ENCODE measurements around the gene HOOK2. TPM values are rescaled to one million over a fixed set of nuclear protein-coding genes. Genes with fewer than 3 reads are reported as not detected.

HOOK2 gene
- total and polyA plus RNA-seq, 4 donors = 39.8 to 67.4 (median 50.6) TPM

DNA sequence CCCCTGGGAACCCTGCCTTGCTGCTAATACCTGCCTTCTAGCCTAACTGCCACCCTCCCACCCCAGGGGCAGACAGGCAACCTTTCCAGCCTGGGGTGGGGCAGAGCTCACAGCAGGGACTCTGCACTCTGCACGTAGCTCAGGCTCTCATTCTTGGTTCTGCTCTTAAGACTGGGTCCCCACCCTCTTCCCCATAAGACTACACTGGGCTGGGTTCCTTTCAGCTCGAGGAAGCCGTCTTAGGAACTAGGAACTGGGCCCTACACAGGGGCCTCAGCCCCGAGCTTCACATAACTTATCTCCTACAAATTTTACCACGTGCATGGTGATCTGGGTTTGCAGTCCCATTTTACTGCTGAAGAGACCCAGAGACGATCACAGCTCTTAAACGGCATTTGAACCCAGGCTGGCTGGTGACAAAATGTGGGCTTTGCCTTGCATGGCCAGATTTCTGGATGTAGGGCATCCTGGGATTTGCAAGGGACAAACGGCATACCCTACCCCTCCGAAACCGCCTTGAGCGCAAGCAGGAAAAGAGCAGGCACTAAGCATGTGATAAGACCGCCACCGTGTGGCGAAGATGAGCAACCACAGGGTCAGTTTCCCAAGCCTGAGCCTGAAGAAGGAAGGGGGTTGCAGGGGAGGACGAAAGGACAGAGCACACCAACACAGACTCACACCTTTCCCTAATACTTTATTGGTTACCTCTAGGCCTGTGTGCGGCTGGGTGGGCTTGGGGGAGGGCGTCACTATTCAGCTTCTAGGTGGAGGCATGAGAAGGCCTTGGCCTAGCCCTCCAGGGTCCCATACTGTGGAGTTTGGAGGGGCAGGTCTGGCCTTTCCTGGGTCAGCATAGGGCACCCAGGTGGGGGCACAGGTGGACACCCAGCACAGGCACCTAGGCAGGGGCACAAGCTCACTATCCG, 21.1 kb upstream of the HOOK2 start:
- 8 to 11% methylated on average over 18 of the region's 18 CpGs for WGBS, 2 donors
- TF ChIP-seq, protein P1, sequence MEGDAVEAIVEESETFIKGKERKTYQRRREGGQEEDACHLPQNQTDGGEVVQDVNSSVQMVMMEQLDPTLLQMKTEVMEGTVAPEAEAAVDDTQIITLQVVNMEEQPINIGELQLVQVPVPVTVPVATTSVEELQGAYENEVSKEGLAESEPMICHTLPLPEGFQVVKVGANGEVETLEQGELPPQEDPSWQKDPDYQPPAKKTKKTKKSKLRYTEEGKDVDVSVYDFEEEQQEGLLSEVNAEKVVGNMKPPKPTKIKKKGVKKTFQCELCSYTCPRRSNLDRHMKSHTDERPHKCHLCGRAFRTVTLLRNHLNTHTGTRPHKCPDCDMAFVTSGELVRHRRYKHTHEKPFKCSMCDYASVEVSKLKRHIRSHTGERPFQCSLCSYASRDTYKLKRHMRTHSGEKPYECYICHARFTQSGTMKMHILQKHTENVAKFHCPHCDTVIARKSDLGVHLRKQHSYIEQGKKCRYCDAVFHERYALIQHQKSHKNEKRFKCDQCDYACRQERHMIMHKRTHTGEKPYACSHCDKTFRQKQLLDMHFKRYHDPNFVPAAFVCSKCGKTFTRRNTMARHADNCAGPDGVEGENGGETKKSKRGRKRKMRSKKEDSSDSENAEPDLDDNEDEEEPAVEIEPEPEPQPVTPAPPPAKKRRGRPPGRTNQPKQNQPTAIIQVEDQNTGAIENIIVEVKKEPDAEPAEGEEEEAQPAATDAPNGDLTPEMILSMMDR (IDR thresholded peaks at IDR 0.05; ENCODE audit: control extremely low read depth, extremely low read depth) = peak; percentile 99
- ATAC-seq (ENCODE audit: insufficient read depth, low FRiP score) (no peak), DNase-seq (peak; percentile 87 to 91 (median 88))
- Histone ChIP-seq H3K4me1 (ENCODE audit: control insufficient read depth in 5 of 5, insufficient read depth in 5 of 5, low read length in 5 of 5) (peaks cover 0 to 36% (median 4%) of the 10 kb centered on the region in 5 donors), H3K4me3 (no peak overlapping the region), H3K36me3 (ENCODE audit: control insufficient read depth in 4 of 4, insufficient read depth in 4 of 4, low read length in 4 of 4) (peaks cover 0 to 10% (median 8%) of the 10 kb centered on the region in 4 donors), H3K9ac (ENCODE audit: insufficient read depth in 1 of 2, low read length in 2 of 2) (no peak overlapping the region), H3K9me3 (ENCODE audit: control insufficient read depth in 4 of 4, insufficient read depth in 3 of 4, low read length in 3 of 4) (no peaks in the 10 kb centered on the region), H3K27me3 (ENCODE audit: control insufficient read depth in 3 of 3, insufficient read depth in 3 of 3, low read length in 2 of 3) (no peaks in the 10 kb centered on the region), H3K27ac (ENCODE audit: low read depth in 1 of 2, low read length in 1 of 2) (peak overlapping the region in 1 of 2 donors; percentile 12)

DNA sequence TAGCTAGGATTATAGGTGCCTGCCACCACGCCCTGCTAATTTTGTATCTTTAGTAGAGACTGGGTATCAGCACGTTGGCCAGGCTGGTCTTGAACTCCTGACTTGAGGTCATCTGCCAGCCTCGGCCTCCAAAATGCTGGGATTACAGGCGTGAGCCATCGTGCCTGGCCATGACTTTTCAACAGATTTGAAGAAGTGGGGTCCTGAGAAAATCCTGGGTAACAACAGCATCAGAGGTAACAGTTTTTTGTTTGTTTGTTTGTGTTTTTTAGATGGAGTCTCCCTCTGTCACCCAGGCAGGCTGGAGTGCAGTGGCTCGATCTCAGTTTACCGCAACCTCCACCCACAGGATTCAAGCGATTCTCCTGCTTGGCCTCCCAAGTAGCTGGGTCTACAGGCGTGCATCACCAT, 19.6 kb upstream of the HOOK2 start:
- ATAC-seq (ENCODE audit: insufficient read depth, low FRiP score) (no peak), DNase-seq (no peak)
- no peaks in the 10 kb centered on the region for H3K9me3 ChIP-seq (ENCODE audit: control insufficient read depth in 4 of 4, insufficient read depth in 3 of 4, low read length in 3 of 4)
- no peaks in the 10 kb centered on the region for H3K27me3 ChIP-seq (ENCODE audit: control insufficient read depth in 3 of 3, insufficient read depth in 3 of 3, low read length in 2 of 3)
- TF ChIP-seq, protein P1 (IDR thresholded peaks at IDR 0.05; ENCODE audit: control extremely low read depth, extremely low read depth) = no peak
- H3K4me1 ChIP-seq (ENCODE audit: control insufficient read depth in 5 of 5, insufficient read depth in 5 of 5, low read length in 5 of 5) = peaks cover 0 to 36% (median 8%) of the 10 kb centered on the region in 5 donors
- H3K9ac ChIP-seq (ENCODE audit: insufficient read depth in 1 of 2, low read length in 2 of 2) = no peak overlapping the region
- WGBS, 2 donors = 93 to 95% methylated on average over 9 of the region's 9 CpGs
- H3K4me3 ChIP-seq = no peak overlapping the region
- H3K27ac ChIP-seq (ENCODE audit: low read depth in 1 of 2, low read length in 1 of 2) = peak overlapping the region in 1 of 2 donors; percentile 27
- H3K36me3 ChIP-seq (ENCODE audit: control insufficient read depth in 4 of 4, insufficient read depth in 4 of 4, low read length in 4 of 4) = peaks cover 0 to 9% (median 6%) of the 10 kb centered on the region in 4 donors

DNA sequence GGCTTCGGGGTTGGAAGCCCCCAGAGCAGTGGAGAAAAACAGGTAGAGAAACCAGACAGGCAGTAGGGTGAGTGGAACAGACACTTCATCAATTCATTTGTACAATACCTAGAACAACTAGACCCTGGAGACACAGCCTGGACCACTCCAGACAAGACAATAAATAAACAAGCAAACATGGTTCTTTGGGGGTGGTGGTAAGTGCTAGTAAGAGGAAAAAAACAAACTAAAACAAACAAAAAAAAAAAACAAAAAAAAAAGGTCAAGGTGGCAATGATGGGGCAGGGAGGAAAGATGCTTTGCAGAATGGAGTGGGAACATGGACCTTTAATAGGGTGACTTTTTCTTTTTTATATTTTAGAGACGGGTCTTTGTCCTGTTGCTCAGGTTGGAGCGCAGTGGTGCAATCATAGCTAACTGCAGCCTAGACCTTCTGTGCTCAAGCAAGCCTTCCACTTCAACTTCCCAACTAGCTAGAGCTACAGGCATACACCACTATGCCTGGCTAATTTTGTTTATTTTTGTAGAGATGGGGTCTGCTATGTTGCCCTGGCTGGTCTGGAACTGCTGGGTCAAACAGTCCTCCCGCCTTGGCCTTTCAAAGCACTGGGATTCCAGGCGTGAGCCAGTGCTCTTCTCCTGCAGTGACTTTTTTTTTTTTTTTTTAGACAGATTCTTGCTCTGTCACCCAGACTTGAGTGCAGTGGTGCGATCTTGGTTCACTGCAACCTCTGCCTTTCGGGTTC, 19.0 kb upstream of the HOOK2 start:
- no peaks in the 10 kb centered on the region for H3K9me3 ChIP-seq (ENCODE audit: control insufficient read depth in 4 of 4, insufficient read depth in 3 of 4, low read length in 3 of 4)
- peaks cover 0 to 37% (median 8%) of the 10 kb centered on the region in 5 donors for H3K4me1 ChIP-seq (ENCODE audit: control insufficient read depth in 5 of 5, insufficient read depth in 5 of 5, low read length in 5 of 5)
- 64 to 65% methylated on average over 7 of the region's 7 CpGs for WGBS, 2 donors
- H3K27me3 ChIP-seq (ENCODE audit: control insufficient read depth in 3 of 3, insufficient read depth in 3 of 3, low read length in 2 of 3) = no peaks in the 10 kb centered on the region
- H3K36me3 ChIP-seq (ENCODE audit: control insufficient read depth in 4 of 4, insufficient read depth in 4 of 4, low read length in 4 of 4) = peaks cover 0 to 4% (median 3%) of the 10 kb centered on the region in 4 donors
- ATAC-seq (ENCODE audit: insufficient read depth, low FRiP score) = no peak
- TF ChIP-seq, protein P1 (IDR thresholded peaks at IDR 0.05; ENCODE audit: control extremely low read depth, extremely low read depth) = no peak
- no peak overlapping the region for H3K9ac ChIP-seq (ENCODE audit: insufficient read depth in 1 of 2, low read length in 2 of 2)
- DNase-seq = no peak
- H3K27ac ChIP-seq (ENCODE audit: low read depth in 1 of 2, low read length in 1 of 2) = peak overlapping the region; percentile 98 to 100
- H3K4me3 ChIP-seq = peak overlapping the region; percentile 25

Data from lung (tissue), 12 donors.